GM12878 (cell line): ENCODE measurements around the gene CCDC136. TPM values are rescaled to one million over a fixed set of nuclear protein-coding genes. Genes with fewer than 3 reads are reported as not detected.

Experiments used
- ATAC-seq: fragments of 200-7000 bp; cut with Tn5 transposase; 3 replicates; pipeline ENCODE4 v1.9.1; 2020; ENCODE audit warnings: mild to moderate bottlenecking, moderate library complexity
- BruUV-seq: library from RNA; stranded (reverse); fragments of 400-500 nt; replicated peaks from 2 replicates; lab custom pipeline; 2021; lab: Mats Ljungman, UMichigan
- CTCF ChIA-PET: fragments of 300-600 bp; sonication (Branson Sonifier 250); formaldehyde crosslinking; extraction: SDS; loops from one replicate; lab custom pipeline; 2021; ENCODE audit warnings: inconsistent platforms; lab: Yijun Ruan, JAX
- POLR2A ChIA-PET: fragments of 350-600 bp; formaldehyde crosslinking; extraction: SDS; loops from one replicate; lab custom pipeline; 2021; ENCODE audit warnings: inconsistent platforms; lab: Charles Lee
- RAD21 ChIA-PET: fragments of 300-600 bp; sonication (Branson Sonifier 250); formaldehyde crosslinking; loops from one replicate; lab custom pipeline; 2023; ENCODE audit warnings: antibody characterized with exemption; ENCODE audit not compliant: unreplicated experiment; lab: Charles Lee
- SMC1A ChIA-PET: fragments of 300-600 bp; sonication (Branson Sonifier 250); formaldehyde crosslinking; loops from one replicate; lab custom pipeline; 2023; ENCODE audit not compliant: unreplicated experiment, uncharacterized antibody; lab: Charles Lee
- DNase-seq: peaks from one replicate; pipeline ENCODE4 v3.0.0-alpha.2; 2011; ENCODE audit warnings: low read depth, low spot score
- FAIRE-seq: peaks from 3 replicates; lab custom pipeline; 2011; peaks lifted over from hg19 to GRCh38; lab: Jason Lieb, UNC
- H2AFZ ChIP-seq: 2 replicates; pipeline ENCODE4 v1.6.0; 2011; ENCODE audit warnings: low read depth, low read length, control low read depth; ENCODE audit not compliant: control insufficient read depth
- H3K27ac ChIP-seq: 2 replicates; pipeline ENCODE4 v1.5.1; 2011; ENCODE audit warnings: control low read depth; ENCODE audit not compliant: control insufficient read depth, insufficient read depth
- H3K27me3 ChIP-seq, 2 experiments: replicated peaks in 1 of 2; 2 replicates each; pipeline versions ENCODE4 v1.6.0 to v1.6.1; 2011; ENCODE audit warnings: low read length in 1 of 2; ENCODE audit not compliant: control insufficient read depth in 2 of 2, insufficient read depth in 2 of 2
- H3K36me3 ChIP-seq, 2 experiments: 2 replicates each; pipeline ENCODE4 v1.5.1; 2011; ENCODE audit warnings: low read length in 1 of 2; ENCODE audit not compliant: control insufficient read depth in 2 of 2, insufficient read depth in 2 of 2
- H3K4me1 ChIP-seq: 2 replicates; pipeline ENCODE4 v1.6.1; 2011; ENCODE audit warnings: mild to moderate bottlenecking, low read length, moderate library complexity, mixed read lengths; ENCODE audit not compliant: control insufficient read depth, insufficient read depth
- H3K4me2 ChIP-seq: 2 replicates; pipeline ENCODE4 v1.6.0; 2011; ENCODE audit warnings: control low read depth; ENCODE audit not compliant: control insufficient read depth, insufficient read depth
- H3K4me3 ChIP-seq: fragments of 200-600 bp; sonication (generic); 2 replicates; pipeline ENCODE4 v1.5.1; 2016
- H3K79me2 ChIP-seq: 2 replicates; pipeline ENCODE4 v1.6.0; 2011; ENCODE audit warnings: low read length; ENCODE audit not compliant: control insufficient read depth, insufficient read depth
- H3K9ac ChIP-seq: 2 replicates; pipeline ENCODE4 v1.8.0; 2011; ENCODE audit warnings: low read length, control low read depth, mixed read lengths; ENCODE audit not compliant: control insufficient read depth, insufficient read depth
- H3K9me3 ChIP-seq: replicated peaks from 3 replicates; pipeline ENCODE4 v1.5.1; 2011; ENCODE audit warnings: mild to moderate bottlenecking, low read length; ENCODE audit not compliant: control insufficient read depth, insufficient read depth
- H4K20me1 ChIP-seq: 2 replicates; pipeline ENCODE4 v1.6.0; 2011; ENCODE audit not compliant: control insufficient read depth, insufficient read depth
- ASH2L ChIP-seq: fragments of 300-600, 200-600 bp; sonication (generic); IDR thresholded peaks from 2 replicates; pipeline ENCODE4 v1.6.1; 2017; ENCODE audit warnings: low read depth, mild to moderate bottlenecking, borderline replicate concordance
- ATF3 ChIP-seq: IDR thresholded peaks from 2 replicates; pipeline ENCODE4 v1.6.1; 2011; ENCODE audit warnings: low read depth, mild to moderate bottlenecking, low read length, moderate library complexity, borderline replicate concordance; ENCODE audit errors: extremely low read depth
- BCL3 ChIP-seq: IDR thresholded peaks from 2 replicates; pipeline ENCODE4 v1.6.1; 2011; ENCODE audit warnings: borderline replicate concordance, low read depth, mild to moderate bottlenecking, moderate library complexity, low read length; ENCODE audit not compliant: insufficient read depth, poor library complexity, severe bottlenecking
- CBFB ChIP-seq: IDR thresholded peaks from 2 replicates; pipeline ENCODE4 v1.6.1; 2016; ENCODE audit warnings: antibody characterized with exemption, low read depth
- CBX3 ChIP-seq: fragments of 200-600 bp; sonication (generic); IDR thresholded peaks from 2 replicates; pipeline ENCODE4 v1.6.1; 2016; ENCODE audit warnings: low read depth, borderline replicate concordance
- CEBPB ChIP-seq, 2 experiments: fragments of 150-350 bp in 1 of 2; IDR thresholded peaks; 2 replicates each; pipeline ENCODE4 v1.6.1; 2012 to 2014; ENCODE audit warnings: low read depth in 2 of 2, low read length in 2 of 2, borderline replicate concordance in 1 of 2, inconsistent platforms in 1 of 2
- CHD1 ChIP-seq: IDR thresholded peaks from 2 replicates; pipeline ENCODE4 v1.6.1; 2012; ENCODE audit warnings: low read depth, low read length, improper control_type of control experiment
- CREM ChIP-seq: IDR thresholded peaks from 2 replicates; pipeline ENCODE4 v1.6.1; 2014; ENCODE audit warnings: antibody characterized with exemption, low read depth
- CTCF ChIP-seq, 3 experiments: IDR thresholded peaks in 2 of 3; conservative IDR thresholded peaks in 1 of 3; 2 replicates each; pipeline ENCODE4 v1.5.1; 2011; ENCODE audit warnings: low read depth in 3 of 3, low read length in 3 of 3, mild to moderate bottlenecking in 3 of 3, control low read depth in 2 of 3, moderate library complexity in 2 of 3, inconsistent platforms in 1 of 3, mixed read lengths in 1 of 3; ENCODE audit not compliant: control insufficient read depth in 2 of 3, insufficient read depth in 1 of 3; ENCODE audit errors: extremely low read depth in 1 of 3
- ESRRA ChIP-seq: IDR thresholded peaks from 2 replicates; pipeline ENCODE4 v1.6.1; 2012; ENCODE audit warnings: mild to moderate bottlenecking, low read length, improper control_type of control experiment
- GATAD2B ChIP-seq: fragments of 450-650 bp; conservative IDR thresholded peaks from 2 replicates; pipeline ENCODE4 v1.6.1; 2017; ENCODE audit warnings: low read depth, mild to moderate bottlenecking, moderate library complexity
- HDGF ChIP-seq: fragments of 450-650 bp; IDR thresholded peaks from 2 replicates; pipeline ENCODE4 v1.6.1; 2016; ENCODE audit warnings: antibody characterized with exemption
- KDM1A ChIP-seq: fragments of 200-600 bp; sonication (generic); IDR thresholded peaks from 2 replicates; pipeline ENCODE4 v1.6.1; 2016; ENCODE audit warnings: borderline replicate concordance
- MTA2 ChIP-seq: fragments of 450-650 bp; IDR thresholded peaks from 2 replicates; pipeline ENCODE4 v1.6.1; 2016; ENCODE audit warnings: low read depth, mild to moderate bottlenecking, moderate library complexity
- PBX3 ChIP-seq: IDR thresholded peaks from 2 replicates; pipeline ENCODE4 v1.6.1; 2011; ENCODE audit warnings: mild to moderate bottlenecking, low read depth, low read length, moderate library complexity; ENCODE audit not compliant: insufficient replicate concordance
- RAD21 ChIP-seq: IDR thresholded peaks from 2 replicates; pipeline ENCODE4 v1.6.1; 2011; ENCODE audit warnings: mild to moderate bottlenecking, low read depth, low read length, moderate library complexity; ENCODE audit not compliant: insufficient read depth
- SMC3 ChIP-seq: IDR thresholded peaks from 2 replicates; pipeline ENCODE4 v1.6.1; 2011; ENCODE audit warnings: low read length, improper control_type of control experiment, borderline replicate concordance
- YBX1 ChIP-seq: fragments of 450-650 bp; IDR thresholded peaks from 2 replicates; pipeline ENCODE4 v1.6.1; 2016; ENCODE audit warnings: antibody characterized with exemption
- ZNF217 ChIP-seq: fragments of 450-650 bp; IDR thresholded peaks from 2 replicates; pipeline ENCODE4 v1.6.1; 2017; ENCODE audit warnings: antibody characterized with exemption, mild to moderate bottlenecking
- ZNF622 ChIP-seq: fragments of 450-650 bp; IDR thresholded peaks from 2 replicates; pipeline ENCODE4 v1.6.1; 2017; ENCODE audit warnings: mild to moderate bottlenecking, inconsistent platforms
- WGBS: methylation state at CpG from one replicate; pipeline ENCODE4 v1.1.6; 2016; ENCODE audit warnings: low lambda C conversion rate; ENCODE audit not compliant: insufficient replicate concordance, insufficient coverage; ENCODE audit errors: missing lambda C conversion rate; 5-methylcytosine and 5-hydroxymethylcytosine counted together
- in situ Hi-C: fragments of 300-500 bp; cut with MboI; formaldehyde crosslinking; loops from 9 replicates; pipeline ENCODE4 v1.14.3; 2018; ENCODE audit warnings: mixed read lengths
- intact Hi-C: fragments of 100-400 bp; cut with micrococcal nuclease; formaldehyde crosslinking; loops from one replicate; pipeline ENCODE4 v1.14.2; 2022; ENCODE audit not compliant: unreplicated experiment
- polyA plus RNA-seq, 11 experiments: library from polyadenylated mRNA; depleted of rRNA in 4 of 11; unstranded in 6 of 11; stranded (reverse) in 5 of 11; fragments of >200 nt; fragmentation: Nextera tagmentation in 4 of 11; fragmentation: Illumina TruSeq in 1 of 11; extraction: Ambion mirVana in 4 of 11; extraction: Trizol in 1 of 11; gene quantifications; 1 replicate in 1 of 11; 2 replicates in 10 of 11; pipeline versions ENCODE4 v1.2.1 to v1.2.3, GENCODE V29; 2011 to 2016; ENCODE audit warnings: inconsistent platforms in 2 of 11, missing spikeins in 2 of 11, low read depth in 1 of 11
- total RNA-seq, 4 experiments: library from RNA; depleted of rRNA in 3 of 4; stranded (reverse); fragments of >200 nt in 3 of 4; fragmentation: Illumina TruSeq in 1 of 4; extraction: Trizol in 1 of 4; gene quantifications; 2 replicates each; pipeline versions ENCODE4 v1.2.1 to v1.2.3, GENCODE V29; 2013 to 2021

The CCDC136 gene
- total and polyA plus RNA-seq, 10 of the 15 experiments (the other 5 are each of a cell fraction or from before 2014, with no cell fraction given) = 0.32 to 4.8 (median 1.5) TPM

GRCh38 chr7:128794020-128794419, 2.3 kb downstream of the CCDC136 start:
- CTCF ChIA-PET = interaction anchor here (0.9 to 2.1 kb wide), 2 partner anchors 26 to 89 kb away, joined by 3 to 13 read pairs; no protein-coding TSS in a partner anchor
- H3K4me1 ChIP-seq = peaks cover 3% of the 10 kb centered on the region; the same call in 1 of the 2 replicates
- no peaks in the 10 kb centered on the region for H3K79me2 ChIP-seq
- POLR2A ChIA-PET = interaction anchor here (0.6 kb wide), 1 partner anchor 51 kb away, joined by 3 read pairs; no protein-coding TSS in a partner anchor
- 3% methylated on average over 3 of the region's 3 CpGs for whole genome bisulfite sequencing
- ATAC-seq (peak; percentile 25; the same call in 1 of the 3 replicates), FAIRE-seq (no peak), DNase-seq (no peak)
- H3K36me3 ChIP-seq = no peaks in the 10 kb centered on the region
- no peaks in the 10 kb centered on the region for H4K20me1 ChIP-seq
- no peaks in the 10 kb centered on the region for H3K9me3 ChIP-seq
- SMC1A ChIA-PET = interaction anchor here (1.2 kb wide), 1 partner anchor 334 kb away, joined by 4 read pairs; no protein-coding TSS in a partner anchor
- H3K4me3 ChIP-seq = no peak overlapping the region
- peaks cover 0 to 2% of the 10 kb centered on the region in 2 experiments; a peak in 2 of 4 replicates for H3K27me3 ChIP-seq
- no peak overlapping the region for H3K27ac ChIP-seq
- RAD21 ChIA-PET = no interaction called here
- no peak overlapping the region for H3K9ac ChIP-seq
- H3K4me2 ChIP-seq = no peak overlapping the region
- in situ Hi-C loops = no loop called here
- no TSS peak for BruUV-seq
- intact Hi-C loops = loop anchor here (5.0 kb wide), 2 partner anchors 88 to 298 kb away; no protein-coding TSS in a partner anchor
- H2AFZ ChIP-seq = no peak overlapping the region
- TF ChIP-seq SMC3 (peak; percentile 46; the same call in 1 of the 2 replicates), CBX3 (no peak), ZNF217 (no peak), CEBPB (IDR thresholded peaks at IDR 0.05; ENCODE audit: borderline replicate concordance in 1 of 2, low read depth in 2 of 2, low read length in 2 of 2) (no peak), CHD1 (no peak), YBX1 (no peak), GATAD2B (no peak), PBX3 (no peak), ATF3 (no peak), ESRRA (no peak), ASH2L (no peak), ZNF622 (no peak), RAD21 (peak; percentile 61), CTCF (IDR thresholded peaks at IDR 0.05 in 2 of 3, conservative IDR thresholded peaks at IDR 0.05 in 1 of 3; ENCODE audit: control insufficient read depth in 2 of 3, extremely low read depth in 1 of 3, insufficient read depth in 1 of 3, low read depth in 3 of 3, low read length in 3 of 3) (peak; percentile 40 to 51 (median 40); a peak in 5 of 6 replicates), MTA2 (no peak), KDM1A (no peak), CREM (no peak), HDGF (no peak), BCL3 (no peak), CBFB (no peak)
